Astrocyte (in vitro differentiated cells and primary cell): Measurements from ENCODE around the gene TTYH2. TPM values are rescaled to one million over a fixed set of nuclear protein-coding genes. Genes with fewer than 3 reads are reported as not detected.

Experiments
- DNase-seq: peaks from one replicate; pipeline ENCODE4 v3.0.0-alpha.2; 2010; ENCODE audit warnings: low read depth
- FAIRE-seq: peaks from 2 replicates; lab custom pipeline; 2011; peaks lifted over from hg19 to GRCh38; lab: Jason Lieb, UNC
- H2AFZ ChIP-seq: 2 replicates; pipeline ENCODE4 v1.6.0; 2012; ENCODE audit warnings: low read depth, low read length, inconsistent platforms
- H3K27ac ChIP-seq: 2 replicates; pipeline ENCODE4 v1.5.1; 2011; ENCODE audit warnings: low read depth, low read length, inconsistent platforms
- H3K27me3 ChIP-seq: 2 replicates; pipeline ENCODE4 v1.6.0; 2011; ENCODE audit warnings: low read length, inconsistent platforms; ENCODE audit not compliant: insufficient read depth
- H3K36me3 ChIP-seq: 2 replicates; pipeline ENCODE4 v1.5.1; 2011; ENCODE audit warnings: low read length, inconsistent platforms; ENCODE audit not compliant: insufficient read depth
- H3K4me1 ChIP-seq: 2 replicates; pipeline ENCODE4 v1.5.1; 2011; ENCODE audit warnings: low read length, inconsistent platforms; ENCODE audit not compliant: insufficient read depth
- H3K4me2 ChIP-seq: 2 replicates; pipeline ENCODE4 v1.6.0; 2012; ENCODE audit warnings: low read length, inconsistent platforms
- H3K4me3 ChIP-seq: 2 replicates; pipeline ENCODE4 v1.5.1; 2011; ENCODE audit warnings: low read depth, mild to moderate bottlenecking, low read length, inconsistent platforms; ENCODE audit not compliant: insufficient read depth
- H3K79me2 ChIP-seq: 2 replicates; pipeline ENCODE4 v1.6.0; 2012; ENCODE audit warnings: mild to moderate bottlenecking, low read length, inconsistent platforms; ENCODE audit not compliant: insufficient read depth
- H3K9ac ChIP-seq: 2 replicates; pipeline ENCODE4 v1.6.0; 2012; ENCODE audit warnings: mild to moderate bottlenecking, low read length, inconsistent platforms
- H3K9me3 ChIP-seq: 2 replicates; pipeline ENCODE4 v1.5.1; 2012; ENCODE audit warnings: low read depth, mild to moderate bottlenecking, low read length, inconsistent platforms; ENCODE audit not compliant: insufficient read depth
- H4K20me1 ChIP-seq: 2 replicates; pipeline ENCODE4 v1.6.0; 2012; ENCODE audit warnings: low read length, inconsistent platforms; ENCODE audit not compliant: insufficient read depth
- H3K27ac Mint-ChIP-seq: one replicate; pipeline ENCODE4 v1.8.0; 2021; ENCODE audit warnings: mild to moderate bottlenecking, mixed read lengths; ENCODE audit not compliant: unreplicated experiment
- H3K27me3 Mint-ChIP-seq: one replicate; pipeline ENCODE4 v1.8.0; 2021; ENCODE audit warnings: low read depth, mixed read lengths; ENCODE audit not compliant: unreplicated experiment
- H3K36me3 Mint-ChIP-seq: one replicate; pipeline ENCODE4 v1.8.0; 2021; ENCODE audit warnings: low read depth, mixed read lengths; ENCODE audit not compliant: unreplicated experiment
- H3K4me1 Mint-ChIP-seq: one replicate; pipeline ENCODE4 v1.8.0; 2021; ENCODE audit warnings: low read depth, mixed read lengths; ENCODE audit not compliant: unreplicated experiment
- H3K4me3 Mint-ChIP-seq: one replicate; pipeline ENCODE4 v1.8.0; 2021; ENCODE audit warnings: mild to moderate bottlenecking, moderate library complexity, mixed read lengths; ENCODE audit not compliant: unreplicated experiment
- H3K9me3 Mint-ChIP-seq: one replicate; pipeline ENCODE4 v1.8.0; 2021; ENCODE audit warnings: mild to moderate bottlenecking, mixed read lengths; ENCODE audit not compliant: unreplicated experiment
- CTCF ChIP-seq: IDR thresholded peaks from 2 replicates; pipeline ENCODE4 v1.5.1; 2011; ENCODE audit warnings: low read depth, mild to moderate bottlenecking, inconsistent platforms, low read length, moderate library complexity; ENCODE audit not compliant: insufficient read depth
- EZH2 ChIP-seq: IDR thresholded peaks from 2 replicates; pipeline ENCODE4 v1.6.1; 2012; ENCODE audit warnings: mild to moderate bottlenecking, low read length, inconsistent platforms; ENCODE audit not compliant: insufficient read depth
- total RNA-seq: library from RNA; stranded (reverse); gene quantifications from 2 replicates; pipeline ENCODE4 v1.2.1, GENCODE V29; 2021

Gene TTYH2
- total RNA-seq, 1 donor from 2014 or later = 8.0 TPM

DNA sequence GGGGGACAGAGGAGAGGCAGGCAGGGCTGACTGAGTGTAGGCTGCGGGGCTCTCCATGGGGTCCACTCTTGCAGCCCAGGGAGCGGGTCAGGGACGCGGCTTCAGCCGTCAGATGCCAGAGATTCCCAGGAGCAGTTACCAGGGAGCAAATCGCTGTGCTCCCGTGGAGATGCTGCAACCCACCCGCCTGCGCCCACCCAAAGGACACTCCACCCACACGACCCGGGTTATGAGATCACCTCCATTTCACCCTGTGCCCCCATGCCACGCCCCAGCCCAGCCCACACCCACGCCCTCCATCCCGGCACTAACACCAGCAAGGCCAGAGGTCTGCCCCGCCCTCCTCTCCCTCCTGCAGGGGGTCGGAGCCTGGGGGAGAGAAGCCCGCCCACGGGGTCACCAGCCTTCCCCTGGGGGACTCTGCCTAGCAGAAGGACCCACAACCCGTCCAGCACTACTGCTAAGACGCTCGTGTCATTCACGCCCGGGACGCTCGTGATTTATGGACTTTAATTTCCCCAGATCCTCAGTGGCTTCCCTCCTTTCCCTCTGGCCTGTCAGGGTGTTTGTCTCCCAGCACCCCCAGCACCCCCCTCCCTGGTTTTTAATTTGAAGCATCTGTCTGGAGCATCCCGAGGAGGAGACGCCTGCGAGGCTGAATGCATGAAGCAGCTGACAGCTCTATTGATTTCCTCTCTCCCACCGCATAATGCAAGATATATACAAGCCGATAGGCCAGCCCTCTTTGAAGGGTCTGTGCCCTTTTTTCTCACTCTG is 16.6 kb upstream of the TTYH2 start:
- FAIRE-seq = no peak
- H3K36me3 Mint-ChIP-seq = no peaks in the 10 kb centered on the region
- H3K4me2 ChIP-seq = no peak overlapping the region
- peaks cover 6% of the 10 kb centered on the region for H3K4me1 Mint-ChIP-seq
- H3K4me1 ChIP-seq = no peaks in the 10 kb centered on the region
- no peaks in the 10 kb centered on the region for H3K9me3 ChIP-seq
- peaks cover 64% of the 10 kb centered on the region for H3K27me3 Mint-ChIP-seq
- peaks cover 47% of the 10 kb centered on the region for H3K27me3 ChIP-seq
- no peaks in the 10 kb centered on the region for H4K20me1 ChIP-seq
- no peak overlapping the region for H3K27ac ChIP-seq
- H3K36me3 ChIP-seq = no peaks in the 10 kb centered on the region
- TF ChIP-seq EZH2 (no peak), CTCF (no peak)
- DNase-seq = no peak
- no peak overlapping the region for H3K4me3 Mint-ChIP-seq
- no peak overlapping the region for H3K9ac ChIP-seq
- no peaks in the 10 kb centered on the region for H3K9me3 Mint-ChIP-seq
- no peak overlapping the region for H2AFZ ChIP-seq
- H3K4me3 ChIP-seq = no peak overlapping the region
- H3K27ac Mint-ChIP-seq = no peak overlapping the region
- H3K79me2 ChIP-seq = no peaks in the 10 kb centered on the region

DNA sequence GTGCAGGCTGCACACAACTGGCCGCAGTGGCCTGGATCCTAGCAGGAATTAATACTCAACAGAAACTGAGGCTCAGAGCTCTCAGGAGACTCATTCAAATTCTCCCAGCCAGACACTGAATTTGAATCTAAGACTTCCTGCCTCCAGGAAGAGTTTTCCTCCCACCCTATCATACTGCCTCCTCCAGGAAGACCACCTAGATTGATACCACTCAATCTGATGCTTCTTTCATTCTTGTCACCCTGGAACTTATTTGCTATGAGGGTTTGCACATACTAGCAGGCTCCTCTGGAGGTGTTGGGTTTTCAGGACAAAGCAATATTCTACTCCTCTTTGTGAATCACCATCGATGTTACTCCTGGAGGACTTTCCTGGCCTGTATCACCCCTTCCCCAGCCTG is 15.6 kb upstream of the TTYH2 start:
- FAIRE-seq = no peak
- H3K4me2 ChIP-seq = no peak overlapping the region
- no peak overlapping the region for H3K9ac ChIP-seq
- no peaks in the 10 kb centered on the region for H3K9me3 ChIP-seq
- H3K27ac Mint-ChIP-seq = no peak overlapping the region
- no peaks in the 10 kb centered on the region for H3K36me3 Mint-ChIP-seq
- H3K4me1 ChIP-seq = no peaks in the 10 kb centered on the region
- H2AFZ ChIP-seq = no peak overlapping the region
- no peak for DNase-seq
- no peak overlapping the region for H3K27ac ChIP-seq
- no peaks in the 10 kb centered on the region for H3K36me3 ChIP-seq
- peaks cover 52% of the 10 kb centered on the region for H3K27me3 ChIP-seq
- H3K27me3 Mint-ChIP-seq = peaks cover 59% of the 10 kb centered on the region
- no peaks in the 10 kb centered on the region for H3K79me2 ChIP-seq
- no peaks in the 10 kb centered on the region for H3K9me3 Mint-ChIP-seq
- H3K4me3 Mint-ChIP-seq = no peak overlapping the region
- TF ChIP-seq EZH2 (no peak), CTCF (no peak)
- peaks cover 6% of the 10 kb centered on the region for H3K4me1 Mint-ChIP-seq
- H3K4me3 ChIP-seq = no peak overlapping the region
- no peaks in the 10 kb centered on the region for H4K20me1 ChIP-seq

DNA sequence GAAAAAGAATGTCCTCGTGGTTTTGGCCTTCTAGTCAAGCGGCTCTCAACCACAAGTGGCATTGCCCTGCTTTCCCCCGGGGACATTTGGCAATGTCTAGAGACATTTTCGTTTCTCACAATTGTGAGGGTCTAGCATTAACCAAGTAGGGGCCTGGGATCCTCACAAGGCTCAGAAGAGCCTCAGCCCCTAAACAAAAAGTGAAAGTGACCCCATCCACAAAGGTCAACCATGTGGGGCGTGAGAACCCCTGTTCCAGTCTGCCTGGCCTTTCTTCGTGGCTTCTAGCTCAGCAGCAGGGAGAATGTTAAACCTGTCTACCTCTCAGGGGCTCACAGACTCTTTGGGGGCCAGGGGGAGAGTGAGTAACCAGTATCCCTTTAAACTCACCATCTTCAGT is 14.7 kb upstream of the TTYH2 start:
- H3K27ac Mint-ChIP-seq = no peak overlapping the region
- Histone ChIP-seq H3K4me3 (no peak overlapping the region), H4K20me1 (peaks cover 2% of the 10 kb centered on the region), H3K4me2 (no peak overlapping the region), H3K27ac (no peak overlapping the region), H3K36me3 (no peaks in the 10 kb centered on the region), H3K4me1 (no peaks in the 10 kb centered on the region), H3K79me2 (peaks cover 3% of the 10 kb centered on the region), H3K27me3 (peaks cover 49% of the 10 kb centered on the region), H2AFZ (no peak overlapping the region), H3K9me3 (no peaks in the 10 kb centered on the region), H3K9ac (no peak overlapping the region)
- peaks cover 3% of the 10 kb centered on the region for H3K4me1 Mint-ChIP-seq
- peaks cover 50% of the 10 kb centered on the region for H3K27me3 Mint-ChIP-seq
- H3K36me3 Mint-ChIP-seq = peaks cover 3% of the 10 kb centered on the region
- FAIRE-seq = no peak
- no peak for DNase-seq
- H3K4me3 Mint-ChIP-seq = no peak overlapping the region
- no peaks in the 10 kb centered on the region for H3K9me3 Mint-ChIP-seq
- TF ChIP-seq EZH2 = no peak
- no peak for TF ChIP-seq CTCF
